Activated naive CD8-positive, alpha-beta T cell treated with anti-CD3 and anti-CD28 coated beads, Interleukin-2, amount 50 U/mL, for 16 hours (primary cell): ENCODE data around the gene POMGNT1.

Experiments
- DNase-seq: peaks from one replicate; pipeline ENCODE4 v3.0.0-alpha.2; 2020; ENCODE audit warnings: low read depth, low spot score

Gene POMGNT1

DNA sequence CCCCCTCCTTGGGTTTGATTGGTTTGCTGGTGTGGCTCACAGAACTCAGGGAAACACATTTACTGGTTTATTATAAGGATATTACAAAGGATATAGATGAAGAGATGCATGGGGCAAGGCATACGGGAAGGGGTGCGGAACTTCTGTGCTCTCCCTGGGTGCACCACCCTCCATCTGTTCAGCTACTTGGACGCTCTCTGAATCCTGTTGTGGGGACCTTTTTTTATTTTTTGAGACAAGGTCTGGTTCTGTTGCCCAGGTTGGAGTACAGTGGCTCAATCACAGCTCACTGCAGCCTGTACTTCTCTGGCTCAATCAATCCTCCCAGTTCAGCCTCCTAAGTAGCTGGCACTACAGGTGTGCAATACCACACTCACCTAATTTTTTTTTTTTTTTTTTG is 12.3 kb upstream of the POMGNT1 start:
- DNase-seq, result no peak

DNA sequence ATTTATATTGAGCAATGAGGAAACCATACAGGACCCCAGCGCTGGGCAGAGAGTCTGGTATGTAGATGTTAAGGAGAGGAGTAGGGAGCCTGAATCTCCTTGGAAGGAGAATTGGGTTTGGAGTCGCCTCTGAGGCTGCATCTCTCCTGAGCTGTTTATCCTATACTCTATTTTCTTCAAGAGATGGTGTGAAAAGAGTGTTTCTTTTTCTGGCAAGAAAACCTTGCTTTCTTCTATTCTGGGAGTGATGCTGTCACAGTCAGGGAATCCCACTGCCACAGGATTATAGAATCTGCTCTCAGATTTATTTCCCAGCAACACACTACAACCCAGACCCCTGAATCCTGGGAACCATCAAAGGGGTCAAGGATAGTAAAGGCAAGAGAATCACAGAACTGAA is 8.2 kb upstream of the POMGNT1 start:
- no peak for DNase-seq

DNA sequence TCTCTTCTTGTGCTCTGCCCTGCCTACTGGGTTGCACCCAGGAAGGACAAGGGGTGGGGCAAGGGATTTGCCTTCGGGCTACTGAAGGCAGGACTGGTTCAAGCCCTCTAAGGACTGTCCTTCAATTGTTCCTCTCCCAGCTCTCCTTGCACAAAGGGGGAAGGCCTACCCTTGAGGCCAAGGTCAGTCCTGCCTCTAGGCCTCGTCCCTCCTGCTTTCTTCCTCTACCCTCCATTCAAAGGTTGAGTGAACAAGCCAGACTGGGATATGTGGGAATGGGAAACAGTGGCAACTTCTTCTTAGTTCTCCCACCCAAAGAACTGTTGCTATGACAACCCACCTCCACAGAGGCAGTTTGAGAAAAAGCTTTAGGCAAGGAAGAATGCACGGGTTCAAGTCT is 7.6 kb upstream of the POMGNT1 start:
- DNase-seq, result no peak

DNA sequence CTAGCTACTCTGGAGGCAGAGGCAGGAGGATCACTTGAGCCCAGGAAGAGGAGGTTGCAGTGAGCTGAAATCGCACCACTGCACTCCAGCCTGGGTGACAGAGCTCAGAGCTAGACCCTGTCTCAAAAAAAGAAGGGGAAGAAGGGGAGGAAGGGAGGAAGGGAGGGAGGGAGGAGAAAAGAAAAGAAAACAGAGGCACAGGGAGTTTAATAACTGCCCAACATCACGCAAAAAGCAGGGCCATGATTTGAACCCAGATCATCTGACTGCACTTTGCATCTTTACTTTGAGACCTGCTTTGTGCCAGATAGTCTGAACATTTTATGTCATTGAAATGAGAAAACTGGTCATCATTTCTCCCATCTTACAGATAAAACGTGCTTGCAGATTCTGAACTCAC is 6.9 kb upstream of the POMGNT1 start:
- DNase-seq, result no peak

DNA sequence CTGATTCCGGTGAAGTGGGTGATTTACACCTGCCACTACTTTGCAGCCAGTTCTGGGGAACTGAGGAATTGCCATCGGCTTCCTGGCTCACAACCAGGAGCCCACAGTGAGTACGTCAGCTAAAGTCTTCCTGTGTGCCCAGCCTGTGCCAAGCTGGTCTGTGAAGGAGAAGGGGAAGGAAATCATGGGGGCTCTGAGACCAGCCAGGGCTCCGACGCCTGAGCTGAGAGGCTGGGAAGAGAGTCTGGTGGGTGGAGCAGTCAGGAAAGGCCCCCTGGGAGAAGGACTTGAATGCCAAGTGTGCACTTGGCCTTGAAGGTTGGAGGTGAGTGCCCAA is 6.1 kb upstream of the POMGNT1 start:
- DNase-seq, result no peak

DNA sequence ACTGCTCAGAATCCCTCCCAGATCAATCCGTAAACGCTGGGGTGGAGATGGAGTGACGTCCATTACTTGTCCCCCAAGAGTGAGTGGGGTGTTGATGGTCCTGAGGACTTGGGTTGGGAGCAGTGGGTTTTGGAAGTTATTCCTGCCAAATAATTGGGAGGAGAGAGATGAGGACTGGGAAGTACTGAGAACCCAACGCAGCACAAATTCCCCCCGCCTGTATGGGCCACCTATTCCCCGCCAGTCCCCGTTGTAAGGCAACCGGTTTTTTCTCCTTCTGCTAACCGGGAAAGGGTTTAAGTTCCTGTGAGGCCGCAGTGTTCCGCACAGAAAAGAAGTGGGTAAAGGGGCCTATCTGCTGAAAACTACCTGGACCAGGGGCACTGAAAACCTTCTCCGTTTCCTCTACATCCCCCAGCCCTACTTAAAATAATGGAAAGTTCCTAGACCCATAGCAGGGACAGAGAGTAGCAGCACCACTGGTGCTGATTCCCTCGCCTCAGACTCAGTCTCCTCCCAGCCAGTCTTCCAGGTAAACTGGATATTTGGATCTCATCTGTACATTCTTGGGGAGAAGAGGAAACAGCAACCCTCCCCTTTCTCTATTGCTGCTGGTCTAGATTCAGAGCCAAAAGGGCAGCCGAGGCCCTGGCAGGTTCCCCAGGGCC is 5.6 kb upstream of the POMGNT1 start:
- DNase-seq, result no peak

DNA sequence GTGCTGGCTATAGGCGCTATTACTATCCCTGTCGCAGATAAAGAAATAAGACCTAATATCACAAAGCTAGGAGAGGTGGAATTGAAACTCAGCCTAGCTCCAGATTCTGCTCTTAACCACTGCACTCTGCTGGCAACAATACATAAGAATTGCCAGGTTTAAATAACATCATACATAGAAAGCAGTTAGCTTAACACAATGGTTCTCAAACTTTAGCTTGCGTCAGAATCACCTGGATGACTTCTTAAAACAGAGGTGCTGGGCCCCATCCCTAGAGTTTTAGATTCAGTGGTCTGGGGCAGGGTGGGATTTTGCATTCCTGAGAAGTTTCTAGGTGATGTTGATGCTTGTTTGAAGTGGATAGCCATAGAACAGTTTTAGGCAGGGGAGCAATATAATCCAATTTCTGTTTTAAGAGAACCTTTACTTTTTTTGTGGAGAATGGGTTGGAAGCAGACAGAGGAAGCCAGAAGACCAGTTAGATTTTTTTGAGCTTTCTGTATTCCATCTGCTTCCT is 1.1 kb upstream of the POMGNT1 start:
- DNase-seq, result no peak

DNA sequence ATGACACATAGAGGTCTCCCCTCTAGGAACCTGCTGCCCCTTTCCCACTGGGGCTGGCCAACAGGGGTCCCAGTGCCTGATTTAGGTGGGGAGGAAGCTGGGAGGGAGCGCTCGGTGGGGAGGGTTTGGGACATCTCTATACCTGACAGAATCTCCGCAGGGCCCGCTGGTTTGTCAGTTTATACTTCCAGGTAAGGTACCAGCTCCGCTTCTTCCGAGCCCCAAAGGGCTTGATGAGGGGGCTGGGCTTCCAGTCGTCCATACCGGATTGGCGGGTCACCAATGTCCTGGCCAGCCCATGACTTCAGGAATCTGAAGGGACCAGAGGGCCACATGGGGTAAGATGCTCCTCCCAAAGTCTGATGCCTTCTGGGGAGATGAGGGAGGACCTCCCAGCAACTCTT is 672 bp downstream of the POMGNT1 start:
- DNase-seq, result no peak

DNA sequence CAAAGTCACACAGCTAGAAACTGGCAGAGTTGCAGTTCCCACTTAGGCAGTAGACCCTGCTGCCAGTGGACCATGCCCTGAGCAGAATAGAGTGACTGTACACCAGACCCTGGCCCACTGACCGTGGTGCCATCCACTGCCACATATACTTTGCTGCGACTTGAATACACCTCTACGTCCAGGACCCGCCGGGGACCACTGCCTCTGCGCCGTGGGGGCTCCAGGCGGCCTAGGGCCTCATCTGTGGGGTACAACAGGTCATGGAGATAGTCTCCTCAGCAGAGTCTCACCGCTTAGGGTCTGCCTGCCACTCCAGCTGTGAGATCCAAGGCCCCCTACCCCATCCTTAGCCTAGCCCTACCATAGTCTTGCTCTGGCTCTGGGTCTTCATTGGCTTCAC is 1.6 kb downstream of the POMGNT1 start:
- no peak for DNase-seq

DNA sequence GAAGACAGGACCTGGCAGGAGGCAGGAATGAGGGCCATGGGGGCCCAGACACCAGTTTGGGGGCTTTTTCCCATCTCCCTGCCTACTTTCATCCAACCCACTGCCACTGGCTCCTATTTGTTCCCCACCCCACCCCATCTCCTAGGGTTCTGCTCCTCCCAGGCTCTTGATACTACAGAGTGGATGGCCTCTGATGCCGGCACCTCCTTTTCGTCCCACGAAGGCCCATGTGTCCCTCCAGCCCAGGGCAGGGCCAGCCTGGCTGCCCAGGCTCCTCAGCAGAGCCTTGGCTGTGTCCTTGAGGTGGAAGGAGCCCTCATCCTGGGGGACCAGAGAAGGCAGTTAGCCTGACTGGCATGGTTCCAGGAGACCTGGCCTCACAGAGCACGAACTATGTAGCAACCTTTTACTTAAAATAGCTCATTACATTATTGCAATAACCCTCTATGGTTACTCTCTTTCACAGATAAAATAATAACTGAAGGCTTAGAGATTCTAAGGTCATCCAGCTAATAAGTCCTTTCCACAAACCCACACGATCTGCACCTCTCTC is 3.5 kb downstream of the POMGNT1 start:
- DNase-seq, result no peak

DNA sequence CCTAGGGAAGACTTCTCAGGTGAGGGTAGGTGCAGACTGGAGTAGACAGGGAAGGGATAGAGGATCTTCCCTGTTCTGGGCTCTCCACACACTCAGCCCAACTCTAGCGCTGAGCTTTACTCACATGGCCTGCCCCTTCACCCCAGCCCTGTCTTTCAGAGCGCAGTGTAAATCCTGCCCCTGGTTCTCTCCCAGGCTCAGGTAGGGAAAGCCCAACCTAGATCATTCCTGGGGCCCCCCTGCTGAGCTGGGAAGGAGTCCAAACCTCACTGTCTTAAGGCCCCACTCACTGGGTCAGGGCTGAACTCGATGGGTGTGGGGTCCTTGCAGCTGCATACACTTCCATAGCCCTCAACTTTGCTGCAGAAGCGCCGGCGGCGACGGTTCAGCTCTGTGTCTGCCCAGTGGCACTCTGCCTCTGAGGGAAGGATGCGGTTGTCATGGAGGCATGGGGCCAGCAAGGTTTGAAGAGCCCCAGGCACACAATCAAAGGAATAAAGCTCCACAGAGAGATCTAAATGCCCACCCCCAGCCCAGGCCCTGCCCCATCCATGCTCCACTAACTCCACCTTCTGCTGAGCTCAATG is 4.2 kb downstream of the POMGNT1 start:
- no peak for DNase-seq

DNA sequence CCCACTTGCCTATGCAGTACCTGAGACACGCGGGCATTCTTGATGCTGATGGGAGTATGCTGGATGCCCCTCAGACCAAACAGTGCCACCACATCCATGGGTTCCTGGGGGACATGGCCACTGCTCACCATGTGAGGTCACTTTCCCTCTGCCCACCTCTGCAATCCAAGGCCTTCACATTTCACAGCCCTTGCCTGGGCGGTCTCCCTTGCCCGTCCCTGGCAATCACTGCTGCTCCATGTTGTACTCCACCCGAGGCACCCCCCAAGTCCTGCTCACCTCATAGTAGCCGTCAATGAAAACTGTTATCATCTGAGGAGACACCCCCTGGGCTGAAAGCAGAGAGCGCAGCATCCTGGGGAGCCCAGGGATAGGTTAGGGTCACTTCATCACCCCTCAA is 4.9 kb downstream of the POMGNT1 start:
- DNase-seq, result no peak

DNA sequence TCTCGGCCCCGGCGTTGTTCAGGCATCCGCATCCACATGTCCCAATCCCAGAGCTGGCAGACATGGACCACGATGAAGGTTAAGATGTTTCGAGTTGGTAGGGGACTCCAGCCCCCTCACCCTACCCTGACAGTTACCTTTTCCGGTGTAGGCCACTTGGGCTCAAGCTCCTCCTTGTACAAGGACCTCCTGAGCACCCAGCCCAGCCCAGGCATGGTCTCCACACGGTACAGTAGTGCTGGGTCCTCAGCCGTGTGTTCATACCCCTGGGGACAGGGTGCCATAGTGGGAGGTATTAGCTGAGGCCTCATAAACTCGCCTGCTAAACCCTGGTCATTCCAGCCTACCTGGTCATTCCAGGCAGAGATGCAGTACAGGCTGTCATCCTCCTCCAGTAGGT is 6.1 kb downstream of the POMGNT1 start:
- no peak for DNase-seq

DNA sequence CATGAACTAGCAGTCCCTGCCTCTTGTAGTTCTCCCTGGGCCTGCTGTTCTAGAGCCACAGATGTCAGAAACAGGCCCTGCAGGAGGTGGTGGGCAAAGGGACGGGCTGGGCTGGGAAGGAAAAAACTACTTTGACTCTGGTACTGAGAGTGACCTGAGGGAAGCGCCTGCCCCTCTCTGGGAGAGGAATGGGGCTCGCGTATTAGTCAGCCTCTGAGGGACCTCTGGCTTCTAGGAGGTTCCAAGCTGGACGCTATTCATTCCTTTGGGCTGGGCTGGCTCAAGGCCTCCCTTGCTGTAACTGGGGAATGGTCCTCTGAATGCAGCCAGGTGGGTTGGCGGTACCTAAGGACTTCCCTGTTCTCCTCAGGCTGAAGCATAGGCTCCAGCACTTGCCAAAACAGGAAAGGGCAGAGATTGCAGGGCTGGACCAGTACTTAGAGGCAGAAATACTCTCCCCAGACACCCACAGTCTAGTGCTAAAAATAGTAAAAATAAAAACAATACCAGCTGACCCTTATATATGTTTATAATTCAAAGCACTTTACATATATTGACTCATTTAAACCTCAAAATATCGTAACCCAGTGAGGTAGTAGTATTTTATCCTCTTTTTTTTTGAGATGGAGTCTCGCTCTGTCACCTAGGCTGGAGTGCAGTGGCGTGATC is 7.1 kb downstream of the POMGNT1 start:
- no peak for DNase-seq

DNA sequence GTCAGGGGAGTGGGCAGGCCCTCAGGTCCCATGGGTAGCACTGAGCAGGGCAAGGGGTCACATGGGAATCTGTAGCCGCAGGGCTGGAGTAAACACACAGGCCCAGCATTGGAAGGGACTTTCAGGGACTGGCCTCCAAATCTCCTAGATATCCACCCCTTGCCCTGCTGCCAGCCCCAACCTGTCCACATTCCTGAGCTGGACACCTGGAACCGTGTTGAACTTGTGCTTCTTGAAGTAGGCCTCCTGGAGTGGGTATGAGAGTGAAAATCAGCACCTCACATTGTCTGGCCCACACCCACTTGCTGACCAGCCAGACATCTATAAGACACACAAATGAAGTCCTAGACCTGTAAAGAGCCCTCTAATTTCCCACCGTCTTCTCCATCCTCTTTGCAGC is 7.7 kb downstream of the POMGNT1 start:
- DNase-seq, result no peak

DNA sequence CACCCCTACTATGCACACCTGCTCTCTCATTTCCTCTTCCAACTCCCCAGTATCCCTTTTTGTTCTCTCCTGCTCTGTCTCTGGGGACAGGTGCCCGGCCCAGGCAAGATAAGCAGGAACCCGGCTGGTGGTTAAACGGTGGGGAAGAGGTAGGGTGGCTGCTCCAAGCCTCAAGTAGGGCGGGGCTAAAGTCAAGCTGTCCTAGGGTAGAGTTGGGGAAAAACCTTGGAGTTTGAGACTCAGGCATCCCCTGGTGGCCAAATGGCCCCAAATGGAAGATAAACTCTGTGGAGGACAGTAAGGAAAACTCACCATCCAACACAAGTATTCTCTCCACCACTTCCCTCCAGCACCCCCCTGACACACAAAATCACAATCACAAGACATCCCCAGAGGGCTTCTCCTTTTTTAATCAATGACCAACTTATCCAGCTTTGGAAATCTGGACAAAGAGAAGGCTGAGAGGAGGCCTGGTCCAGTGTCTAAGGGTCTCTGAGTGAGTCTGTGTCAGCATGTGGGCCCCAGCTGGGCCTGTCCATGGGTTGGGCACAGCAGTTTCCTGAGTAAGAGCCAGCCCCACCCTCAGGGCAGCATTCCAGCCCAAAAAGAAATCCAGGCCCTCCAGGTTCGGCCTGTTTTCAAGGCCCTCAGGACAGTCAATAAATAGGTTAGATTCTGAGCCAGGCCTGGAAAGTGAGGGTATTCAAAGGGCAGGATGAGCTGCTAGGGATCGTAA is 9.8 kb downstream of the POMGNT1 start:
- DNase-seq, result no peak

DNA sequence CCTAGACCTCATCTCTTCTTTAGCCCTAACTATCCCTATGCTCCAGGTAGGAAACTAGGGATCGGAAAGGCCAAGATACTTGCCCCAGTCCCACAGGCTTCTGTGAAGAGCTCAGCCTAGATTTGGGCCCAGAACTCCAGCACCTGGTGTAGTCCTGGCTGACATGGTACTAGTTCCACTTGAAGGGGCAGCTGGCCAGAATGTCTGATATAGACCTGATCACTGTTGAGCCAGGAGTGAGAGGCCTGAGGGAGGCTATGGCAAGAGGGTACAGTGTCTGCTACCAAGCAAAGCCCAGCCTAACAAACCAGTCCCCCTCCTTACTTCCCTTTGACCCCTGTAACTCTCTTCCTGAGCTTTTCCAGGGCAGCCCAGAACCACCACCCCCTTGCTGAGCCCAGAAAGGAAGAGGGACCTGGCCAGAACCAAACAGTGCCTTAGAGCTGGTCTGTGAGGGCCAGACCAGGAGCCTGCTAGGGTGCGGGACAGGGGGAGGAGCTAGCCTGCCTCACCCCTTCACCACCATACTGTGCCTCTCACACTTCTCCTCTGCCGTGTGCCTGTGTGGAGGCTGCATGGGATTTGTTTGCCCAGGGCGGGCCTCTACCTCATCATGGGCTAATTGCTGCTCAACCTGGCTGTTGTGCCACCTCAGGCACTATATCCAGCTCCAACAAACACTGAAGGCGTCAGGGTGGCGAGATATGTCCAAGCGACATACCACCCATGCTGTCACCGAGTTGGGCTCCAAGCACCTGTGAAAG is 10.9 kb downstream of the POMGNT1 start:
- DNase-seq, result no peak

DNA sequence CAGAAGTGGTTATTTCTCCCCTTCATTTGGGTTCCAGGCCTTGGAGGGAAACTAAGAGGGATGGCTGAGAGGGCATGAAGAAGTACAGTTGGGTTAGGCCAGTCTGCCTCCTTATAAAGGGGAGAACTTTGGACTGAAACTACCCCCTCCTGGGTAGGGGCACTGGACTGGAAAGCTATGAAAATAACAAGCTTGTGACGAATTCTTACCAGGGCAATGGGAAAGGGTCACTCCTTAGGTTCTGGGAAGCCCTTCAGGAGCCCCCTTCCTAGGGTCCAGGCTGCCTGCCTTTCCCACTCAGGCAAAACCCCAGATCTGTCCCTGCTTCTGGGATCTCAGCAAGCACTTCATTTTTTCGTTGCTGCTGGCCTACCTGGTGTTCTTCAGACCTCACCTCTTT is 12.2 kb downstream of the POMGNT1 start:
- no peak for DNase-seq

DNA sequence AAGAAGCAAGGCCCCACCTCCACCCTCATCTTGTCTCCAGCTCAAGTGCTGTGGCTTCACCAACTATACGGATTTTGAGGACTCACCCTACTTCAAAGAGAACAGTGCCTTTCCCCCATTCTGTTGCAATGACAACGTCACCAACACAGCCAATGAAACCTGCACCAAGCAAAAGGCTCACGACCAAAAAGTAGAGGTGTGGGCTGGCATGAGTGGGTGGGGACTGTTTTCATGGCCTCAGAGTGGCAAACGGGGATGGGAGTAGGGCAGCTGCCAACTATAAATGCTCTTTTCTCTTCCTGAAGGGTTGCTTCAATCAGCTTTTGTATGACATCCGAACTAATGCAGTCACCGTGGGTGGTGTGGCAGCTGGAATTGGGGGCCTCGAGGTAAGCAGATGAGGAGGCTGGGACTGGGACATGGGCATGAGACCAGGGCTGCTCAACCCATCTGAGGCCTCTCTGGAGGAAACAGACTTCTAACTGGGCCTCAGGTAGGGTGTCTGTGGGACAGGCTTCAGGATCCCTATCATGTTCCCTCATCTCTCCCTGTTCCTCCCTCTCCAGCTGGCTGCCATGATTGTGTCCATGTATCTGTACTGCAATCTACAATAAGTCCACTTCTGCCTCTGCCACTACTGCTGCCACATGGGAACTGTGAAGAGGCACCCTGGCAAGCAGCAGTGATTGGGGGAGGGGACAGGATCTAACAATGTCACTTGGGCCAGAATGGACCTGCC is 13.1 kb downstream of the POMGNT1 start:
- peak; percentile 30 for DNase-seq

DNA sequence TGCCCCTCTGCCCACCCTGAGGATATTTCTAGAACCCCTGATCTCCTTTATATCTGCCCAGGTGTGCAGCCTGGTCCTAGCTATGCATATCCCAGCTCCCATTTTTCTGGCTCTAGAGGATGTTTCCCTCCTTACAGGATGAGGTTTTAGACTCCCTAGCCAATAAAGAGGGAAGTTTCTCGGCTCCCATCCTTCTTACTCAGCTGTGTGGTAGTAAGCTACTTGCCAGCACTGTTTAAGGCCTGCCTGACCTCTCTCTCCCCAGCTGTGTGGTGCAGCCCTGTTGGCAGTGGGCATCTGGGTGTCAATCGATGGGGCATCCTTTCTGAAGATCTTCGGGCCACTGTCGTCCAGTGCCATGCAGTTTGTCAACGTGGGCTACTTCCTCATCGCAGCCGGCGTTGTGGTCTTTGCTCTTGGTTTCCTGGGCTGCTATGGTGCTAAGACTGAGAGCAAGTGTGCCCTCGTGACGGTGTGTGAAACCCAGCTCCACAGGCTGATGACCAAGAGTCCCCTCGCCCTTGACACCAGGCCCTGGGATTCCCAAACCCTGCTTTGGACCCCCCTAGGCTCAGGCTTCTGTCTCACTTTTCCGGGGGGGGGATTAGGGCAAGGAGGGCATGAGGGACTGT is 14.2 kb downstream of the POMGNT1 start:
- DNase-seq, result no peak
